Measurements from ENCODE around the gene MPZL2. TPM values are rescaled to one million over a fixed set of nuclear protein-coding genes. Genes with fewer than 3 reads are reported as not detected.

The MPZL2 gene
- total RNA-seq, 4 donors from 2014 or later: 1.2 to 7.9 (median 3.4) TPM

DNA sequence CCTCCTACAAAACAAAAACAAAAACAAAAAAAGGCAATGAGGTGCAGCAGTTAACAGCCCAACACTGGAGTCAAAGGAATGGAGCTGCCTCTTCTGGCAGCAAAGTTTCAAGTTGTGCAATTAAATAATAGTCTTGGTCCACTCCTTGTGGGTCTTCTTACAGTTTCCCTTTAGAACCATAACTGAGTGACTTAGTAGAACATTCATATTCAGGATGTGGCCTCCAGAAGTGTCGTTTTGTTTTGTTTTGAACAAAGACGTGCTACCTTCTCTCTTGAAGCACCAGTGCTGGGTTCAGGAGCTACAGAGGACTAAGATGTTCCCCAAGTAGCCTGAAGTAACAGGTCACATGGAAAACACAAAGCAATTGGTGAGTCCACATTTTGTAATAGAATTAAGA lies 37.3 kb downstream of the MPZL2 start:
- H3K9me3 ChIP-seq: no peaks in the 10 kb centered on the region
- intact Hi-C loops (cut with DNase I; ENCODE audit: low total_unique reads): no loop called here
- H3K4me3 ChIP-seq: no peak overlapping the region
- no peaks in the 10 kb centered on the region for H3K4me1 ChIP-seq
- no peak for ATAC-seq
- in situ Hi-C loops (cut with MboI; ENCODE audit: low sequenced_read_pairs in 4 of 4): no loop called here
- TF ChIP-seq CTCF (IDR thresholded peaks at IDR 0.05 in 4 of 5, conservative IDR thresholded peaks at IDR 0.05 in 1 of 5): no peak
- TF ChIP-seq POLR2A (IDR thresholded peaks at IDR 0.05): no peak
- H3K36me3 ChIP-seq: no peaks in the 10 kb centered on the region
- no peak for DNase-seq
- H3K27ac ChIP-seq: no peak overlapping the region
- H3K27me3 ChIP-seq: peaks cover 0 to 5% (median 0%) of the 10 kb centered on the region in 3 donors

DNA sequence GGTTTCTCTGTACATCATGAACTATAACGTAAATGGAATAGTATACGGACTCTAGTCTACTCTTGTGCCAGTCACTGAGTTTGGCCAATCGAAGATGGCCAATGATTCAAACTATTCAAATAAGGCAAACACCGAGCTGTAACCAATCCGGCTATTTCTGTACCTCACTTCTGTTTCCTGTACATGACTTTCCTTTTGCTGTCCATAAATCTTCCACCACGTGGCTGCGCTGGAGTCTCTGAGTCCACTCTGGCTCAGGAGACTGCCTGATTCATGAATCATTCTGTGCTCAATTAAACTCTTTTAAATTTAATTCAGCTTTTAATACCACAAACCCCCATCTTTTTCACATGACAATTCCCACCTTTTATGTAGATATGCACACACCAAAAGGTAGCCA lies 37.8 kb downstream of the MPZL2 start:
- H3K4me1 ChIP-seq: no peaks in the 10 kb centered on the region
- in situ Hi-C loops (cut with MboI; ENCODE audit: low sequenced_read_pairs in 4 of 4) (no loop called here), intact Hi-C loops (cut with DNase I; ENCODE audit: low total_unique reads) (no loop called here)
- no peak overlapping the region for H3K27ac ChIP-seq
- DNase-seq (peak in 1 of 2 donors; percentile 25), ATAC-seq (peak in 1 of 2 donors; percentile 46)
- H3K36me3 ChIP-seq: no peaks in the 10 kb centered on the region
- TF ChIP-seq CTCF (IDR thresholded peaks at IDR 0.05 in 4 of 5, conservative IDR thresholded peaks at IDR 0.05 in 1 of 5) (no peak), POLR2A (IDR thresholded peaks at IDR 0.05) (no peak)
- no peaks in the 10 kb centered on the region for H3K9me3 ChIP-seq
- peaks cover 0 to 6% (median 0%) of the 10 kb centered on the region in 3 donors for H3K27me3 ChIP-seq
- no peak overlapping the region for H3K4me3 ChIP-seq

DNA sequence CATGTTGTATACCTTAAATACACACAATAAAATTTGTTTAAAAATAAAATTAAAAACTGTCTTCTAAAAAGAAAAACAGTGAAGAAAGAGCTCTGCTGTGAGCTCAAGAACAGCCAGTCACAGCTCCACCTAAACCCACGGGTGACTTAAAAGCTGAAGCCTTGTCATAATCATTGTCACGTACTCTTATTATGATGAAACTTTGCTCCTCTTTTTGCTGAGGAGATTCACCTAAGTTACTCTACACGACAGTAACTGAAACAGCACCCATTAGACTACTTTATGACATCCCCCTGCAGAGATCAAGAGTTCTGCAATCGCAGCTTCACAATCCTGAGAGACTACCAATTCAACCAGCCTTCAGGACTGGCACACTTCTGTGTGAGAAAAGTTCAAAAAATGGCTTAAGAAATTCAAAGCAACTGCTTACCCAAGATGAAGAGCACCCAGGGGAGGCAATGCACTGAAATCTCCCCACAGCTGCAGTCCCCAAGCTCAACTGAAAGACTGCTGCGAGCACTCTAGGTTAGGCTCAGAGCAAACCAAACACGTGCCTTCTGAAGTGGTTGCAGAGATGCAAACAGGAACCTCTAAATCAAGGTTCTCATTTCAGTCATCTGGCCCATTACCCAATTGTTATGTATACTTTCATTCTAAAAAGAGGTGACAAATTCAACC lies 39.4 kb downstream of the MPZL2 start, which contains the start of gene JAML:
Gene JAML, minus strand, starts transcription at position 501 of the 678 bp plus-strand sequence. CDS start 10,145 bp downstream, outside the sequence.
- no peak within 1 kb of the TSS for H3K4me3 ChIP-seq

DNA sequence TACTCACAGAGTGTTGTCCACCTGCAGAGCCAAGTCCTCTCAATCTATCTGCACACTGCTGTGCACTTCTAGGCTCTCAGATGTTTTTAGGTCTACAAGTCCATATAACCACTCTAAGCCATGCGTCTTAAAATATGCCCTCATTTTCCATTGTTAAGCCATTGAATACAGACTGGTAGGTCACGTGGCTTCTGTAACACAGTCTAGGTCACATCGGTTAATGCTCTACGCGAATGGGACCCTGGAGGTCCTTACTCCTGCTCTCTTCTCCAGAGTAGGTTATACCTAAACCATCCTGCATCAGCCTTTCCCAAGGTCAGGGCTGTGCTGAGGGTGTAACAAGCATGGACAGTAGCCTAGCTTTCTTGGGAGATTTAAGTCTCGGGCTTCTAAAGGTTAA lies 40.1 kb downstream of the MPZL2 start:
- in situ Hi-C loops (cut with MboI; ENCODE audit: low sequenced_read_pairs in 4 of 4) (no loop called here), intact Hi-C loops (cut with DNase I; ENCODE audit: low total_unique reads) (no loop called here)
- TF ChIP-seq POLR2A (IDR thresholded peaks at IDR 0.05) (no peak), CTCF (IDR thresholded peaks at IDR 0.05 in 4 of 5, conservative IDR thresholded peaks at IDR 0.05 in 1 of 5) (no peak)
- Histone ChIP-seq H3K4me1 (no peaks in the 10 kb centered on the region), H3K9me3 (no peaks in the 10 kb centered on the region), H3K36me3 (no peaks in the 10 kb centered on the region), H3K27ac (no peak overlapping the region), H3K4me3 (no peak overlapping the region), H3K27me3 (peaks cover 0 to 6% (median 0%) of the 10 kb centered on the region in 3 donors)
- no peak for ATAC-seq
- DNase-seq: no peak

More for the DNA sequence above, 39.4 kb downstream of the MPZL2 start, which contains the start of gene JAML:
- Histone ChIP-seq H3K9me3 (no peaks in the 10 kb centered on the region), H3K27ac (no peak within 1 kb of the TSS), H3K36me3 (no peaks in the 10 kb centered on the region), H3K4me1 (no peaks in the 10 kb centered on the region), H3K27me3 (peaks cover 0 to 6% (median 0%) of the 10 kb centered on the region in 3 donors)
- intact Hi-C loops (cut with DNase I; ENCODE audit: low total_unique reads) (no loop called here), in situ Hi-C loops (cut with MboI; ENCODE audit: low sequenced_read_pairs in 4 of 4) (no loop called here)
- DNase-seq (no peak), ATAC-seq (no peak)
- TF ChIP-seq CTCF (IDR thresholded peaks at IDR 0.05 in 4 of 5, conservative IDR thresholded peaks at IDR 0.05 in 1 of 5): no peak
- TF ChIP-seq POLR2A (IDR thresholded peaks at IDR 0.05): no peak

Measured in gastrocnemius medialis (tissue), 4 donors.